OCI-LY7 (cell line): Measurements from ENCODE around the gene STK4. TPM values are rescaled to one million over a fixed set of nuclear protein-coding genes. Genes with fewer than 3 reads are reported as not detected.

Source experiments
- BruUV-seq: library from RNA; stranded (reverse); fragments of 400-500 nt; replicated peaks from 2 replicates; lab custom pipeline; 2021; lab: Mats Ljungman, UMichigan
- CTCF ChIA-PET: fragments of 300-600 bp; sonication (Branson Sonifier 250); formaldehyde crosslinking; loops from one replicate; lab custom pipeline; 2022; ENCODE audit warnings: antibody characterized with exemption; ENCODE audit not compliant: unreplicated experiment; lab: Charles Lee
- POLR2A ChIA-PET: fragments of 300-600 bp; sonication (Branson Sonifier 250); formaldehyde crosslinking; loops from one replicate; lab custom pipeline; 2022; ENCODE audit warnings: antibody characterized with exemption; lab: Charles Lee
- DNase-seq: peaks from one replicate; pipeline ENCODE4 v3.0.0-alpha.2; 2015; ENCODE audit warnings: low spot score
- H2AFZ ChIP-seq: fragments of 200-600 bp; sonication (generic), shearing (Covaris generic); 2 replicates; pipeline ENCODE4 v1.6.1; 2014; ENCODE audit warnings: mild to moderate bottlenecking, antibody characterized with exemption, low read length, moderate library complexity
- H3K27ac ChIP-seq: fragments of 200-600 bp; sonication (generic); 2 replicates; pipeline ENCODE4 v1.5.1; 2014; ENCODE audit warnings: mixed run types, low read depth, mild to moderate bottlenecking, moderate library complexity, low read length, inconsistent platforms; ENCODE audit not compliant: poor library complexity, severe bottlenecking
- H3K36me3 ChIP-seq: fragments of 200-600 bp; sonication (generic); 2 replicates; pipeline ENCODE4 v1.6.1; 2014; ENCODE audit warnings: mild to moderate bottlenecking, antibody characterized with exemption, low read length, moderate library complexity, mixed read lengths; ENCODE audit not compliant: insufficient read depth
- H3K4me1 ChIP-seq: fragments of 200-600 bp; sonication (generic); 2 replicates; pipeline ENCODE4 v1.5.1; 2014; ENCODE audit warnings: mild to moderate bottlenecking, low read length; ENCODE audit not compliant: insufficient read depth, poor library complexity, severe bottlenecking
- H3K4me2 ChIP-seq: fragments of 200-600 bp; sonication (generic); 2 replicates; pipeline ENCODE4 v1.6.1; 2014; ENCODE audit warnings: mild to moderate bottlenecking, low read length
- H3K4me3 ChIP-seq: fragments of 200-600 bp; sonication (generic); 2 replicates; pipeline ENCODE4 v1.5.1; 2014; ENCODE audit warnings: mild to moderate bottlenecking, low read depth, low read length; ENCODE audit not compliant: poor library complexity, severe bottlenecking
- H3K79me2 ChIP-seq: fragments of 200-600 bp; sonication (generic); 2 replicates; pipeline ENCODE4 v1.6.1; 2016; ENCODE audit warnings: low read depth, mild to moderate bottlenecking, low read length, moderate library complexity, mixed read lengths; ENCODE audit not compliant: insufficient read depth
- H3K9me2 ChIP-seq: fragments of 200-600 bp; sonication (generic); 2 replicates; pipeline ENCODE4 v1.6.1; 2016; ENCODE audit warnings: mild to moderate bottlenecking, low read length, mixed read lengths; ENCODE audit not compliant: insufficient read depth
- H3K9me3 ChIP-seq: fragments of 200-600 bp; sonication (generic); 2 replicates; pipeline ENCODE4 v1.6.1; 2014; ENCODE audit warnings: mild to moderate bottlenecking, mixed run types, low read length, mixed read lengths
- H4K20me1 ChIP-seq: fragments of 200-600 bp; sonication (generic); 2 replicates; pipeline ENCODE4 v1.6.1; 2014; ENCODE audit warnings: mild to moderate bottlenecking, antibody characterized with exemption, low read length, moderate library complexity, mixed read lengths; ENCODE audit not compliant: insufficient read depth
- EZH2phosphoT487 ChIP-seq: fragments of 200-600 bp; sonication (generic); IDR thresholded peaks from 2 replicates; pipeline ENCODE4 v1.6.1; 2018; ENCODE audit warnings: low read depth, borderline replicate concordance, mild to moderate bottlenecking, mixed run types, antibody characterized with exemption, low read length, moderate library complexity, mixed read lengths
- intact Hi-C: fragments of 100-400 bp; cut with micrococcal nuclease; formaldehyde crosslinking; loops from one replicate; pipeline ENCODE4 v1.10.0; 2022; ENCODE audit not compliant: unreplicated experiment
- total RNA-seq, 2 experiments: library from RNA; depleted of rRNA in 1 of 2; stranded (reverse); fragments of >200 nt in 1 of 2; shearing (Covaris generic) in 1 of 2; gene quantifications; 2 replicates each; pipeline ENCODE4 v1.2.3, GENCODE V29; 2014 to 2022
- TF ChIP-seq, protein P1 (sequence below): fragments of 200-600 bp; sonication (generic); conservative IDR thresholded peaks from 2 replicates; pipeline ENCODE4 v1.5.1; 2014; ENCODE audit warnings: mild to moderate bottlenecking, antibody characterized with exemption, low read length, moderate library complexity, mixed read lengths

Gene STK4
- total RNA-seq, 2 experiments from 2014 or later, result 67.9 to 140 TPM

DNA sequence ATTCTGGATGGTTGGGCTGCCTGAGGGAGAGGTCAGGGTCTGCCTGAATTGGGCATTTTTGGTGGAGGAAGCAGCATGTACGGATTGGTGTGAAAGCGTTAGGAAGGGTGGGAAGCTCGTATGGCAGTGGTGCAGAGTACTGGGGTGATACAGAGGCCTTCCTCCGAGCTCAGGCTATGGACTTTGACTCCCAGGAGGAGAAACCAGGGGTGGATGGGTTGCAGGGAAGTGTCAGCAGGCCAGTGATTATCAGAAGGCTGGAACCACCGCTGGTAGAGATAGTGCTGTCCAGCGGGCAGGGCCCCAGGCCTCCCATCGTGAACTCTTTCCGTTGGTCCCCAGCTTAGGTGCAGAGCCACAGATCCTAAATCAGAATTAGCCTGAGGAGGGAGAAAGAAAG lies 143.3 kb downstream of the STK4 start:
- Histone ChIP-seq H4K20me1 (no peaks in the 10 kb centered on the region), H3K36me3 (no peaks in the 10 kb centered on the region), H3K9me3 (no peaks in the 10 kb centered on the region), H3K4me2 (no peak overlapping the region), H3K79me2 (no peaks in the 10 kb centered on the region), H3K4me1 (no peaks in the 10 kb centered on the region), H3K4me3 (no peak overlapping the region), H3K27ac (no peak overlapping the region), H2AFZ (no peak overlapping the region), H3K9me2 (no peaks in the 10 kb centered on the region)
- intact Hi-C loops, result no loop called here
- TF ChIP-seq EZH2phosphoT487, result no peak
- TF ChIP-seq, protein P1, sequence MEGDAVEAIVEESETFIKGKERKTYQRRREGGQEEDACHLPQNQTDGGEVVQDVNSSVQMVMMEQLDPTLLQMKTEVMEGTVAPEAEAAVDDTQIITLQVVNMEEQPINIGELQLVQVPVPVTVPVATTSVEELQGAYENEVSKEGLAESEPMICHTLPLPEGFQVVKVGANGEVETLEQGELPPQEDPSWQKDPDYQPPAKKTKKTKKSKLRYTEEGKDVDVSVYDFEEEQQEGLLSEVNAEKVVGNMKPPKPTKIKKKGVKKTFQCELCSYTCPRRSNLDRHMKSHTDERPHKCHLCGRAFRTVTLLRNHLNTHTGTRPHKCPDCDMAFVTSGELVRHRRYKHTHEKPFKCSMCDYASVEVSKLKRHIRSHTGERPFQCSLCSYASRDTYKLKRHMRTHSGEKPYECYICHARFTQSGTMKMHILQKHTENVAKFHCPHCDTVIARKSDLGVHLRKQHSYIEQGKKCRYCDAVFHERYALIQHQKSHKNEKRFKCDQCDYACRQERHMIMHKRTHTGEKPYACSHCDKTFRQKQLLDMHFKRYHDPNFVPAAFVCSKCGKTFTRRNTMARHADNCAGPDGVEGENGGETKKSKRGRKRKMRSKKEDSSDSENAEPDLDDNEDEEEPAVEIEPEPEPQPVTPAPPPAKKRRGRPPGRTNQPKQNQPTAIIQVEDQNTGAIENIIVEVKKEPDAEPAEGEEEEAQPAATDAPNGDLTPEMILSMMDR, result no peak
- CTCF ChIA-PET, result no interaction called here
- POLR2A ChIA-PET, result no interaction called here
- DNase-seq, result no peak
- BruUV-seq, result no TSS peak

DNA sequence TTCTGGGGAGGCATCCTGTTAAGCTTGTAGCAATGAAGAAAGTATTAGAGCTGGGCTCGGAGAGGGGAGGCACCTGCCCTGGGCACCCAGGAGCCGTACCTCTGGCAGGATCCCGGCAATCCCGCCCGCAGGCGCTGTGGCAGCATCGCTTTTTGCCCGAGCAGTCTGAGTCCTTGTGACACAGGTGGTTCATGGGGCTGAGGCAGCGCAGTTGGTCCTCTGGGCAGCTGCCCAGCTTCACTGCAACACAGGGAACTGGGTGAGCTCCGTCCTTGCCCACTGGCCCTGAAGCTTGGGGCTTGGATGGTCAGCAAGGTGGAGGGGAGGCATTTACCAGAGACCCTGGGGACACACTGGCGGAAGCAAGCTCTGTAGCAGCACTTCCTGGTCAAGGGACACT lies 144.0 kb downstream of the STK4 start:
- H3K27ac ChIP-seq, result no peak overlapping the region
- H3K36me3 ChIP-seq, result no peaks in the 10 kb centered on the region
- no peaks in the 10 kb centered on the region for H3K9me3 ChIP-seq
- H4K20me1 ChIP-seq, result no peaks in the 10 kb centered on the region
- H3K9me2 ChIP-seq, result no peaks in the 10 kb centered on the region
- H3K4me1 ChIP-seq, result no peaks in the 10 kb centered on the region
- no peak overlapping the region for H3K4me3 ChIP-seq
- intact Hi-C loops, result no loop called here
- BruUV-seq, result no TSS peak
- H3K4me2 ChIP-seq, result no peak overlapping the region
- no peak for DNase-seq
- CTCF ChIA-PET, result no interaction called here
- POLR2A ChIA-PET, result no interaction called here
- H3K79me2 ChIP-seq, result no peaks in the 10 kb centered on the region
- TF ChIP-seq, protein P1, result no peak
- TF ChIP-seq EZH2phosphoT487, result no peak
- H2AFZ ChIP-seq, result no peak overlapping the region

DNA sequence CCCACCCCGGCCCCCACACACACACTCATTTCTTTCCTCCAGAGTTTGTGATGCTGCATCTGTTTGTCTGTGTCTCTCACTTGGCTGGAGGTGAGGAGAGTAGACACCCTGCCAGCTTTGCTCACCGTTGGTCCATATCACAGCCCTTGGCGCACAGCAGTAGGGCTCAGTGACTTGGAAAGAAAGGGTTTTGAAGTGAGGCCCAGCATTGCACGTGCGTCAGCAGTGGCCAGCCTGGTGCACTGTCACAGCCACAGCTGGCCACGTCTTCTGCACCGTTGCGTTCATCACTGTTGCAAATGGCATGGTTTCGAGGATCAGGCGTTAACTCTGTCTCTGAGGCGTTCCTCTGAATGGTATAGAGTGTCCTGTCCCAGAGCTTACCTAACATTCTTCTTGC lies 145.0 kb downstream of the STK4 start:
- Histone ChIP-seq H3K27ac (no peak overlapping the region), H2AFZ (no peak overlapping the region), H3K4me3 (no peak overlapping the region), H4K20me1 (no peaks in the 10 kb centered on the region), H3K4me1 (no peaks in the 10 kb centered on the region), H3K9me2 (no peaks in the 10 kb centered on the region), H3K79me2 (no peaks in the 10 kb centered on the region), H3K9me3 (no peaks in the 10 kb centered on the region), H3K4me2 (no peak overlapping the region), H3K36me3 (no peaks in the 10 kb centered on the region)
- TF ChIP-seq EZH2phosphoT487, result no peak
- TF ChIP-seq, protein P1, result no peak
- ChIA-PET POLR2A (interaction anchor here (0.6 kb wide), 1 partner anchor 100 kb away, joined by 3 read pairs; no protein-coding TSS in a partner anchor), CTCF (no interaction called here)
- no peak for DNase-seq
- intact Hi-C loops, result no loop called here
- BruUV-seq, result no TSS peak
